ENCODE results near the gene TSC22D1.

Gene TSC22D1

GRCh38 chr13:44449999-44450821 is 125.9 kb downstream of the TSC22D1 start:
- DNase-seq: no peak

- no peak for DNase-seq
Observed at GRCh38 chr13:44448875-44449274, 127.3 kb downstream of the TSC22D1 start.

- DNase-seq: no peak
Observed at GRCh38 chr13:44448373-44448772, 127.8 kb downstream of the TSC22D1 start.

GRCh38 chr13:44447783-44448321 is 128.3 kb downstream of the TSC22D1 start:
- no peak for DNase-seq

- no peak for DNase-seq
Observed at GRCh38 chr13:44440046-44440608, 136.0 kb downstream of the TSC22D1 start.

- no peak for DNase-seq
Observed at GRCh38 chr13:44439452-44440024, 136.6 kb downstream of the TSC22D1 start.

- DNase-seq: no peak
Observed at GRCh38 chr13:44438234-44438579, 137.9 kb downstream of the TSC22D1 start.

GRCh38 chr13:44437356-44438233 is 138.5 kb downstream of the TSC22D1 start:
- DNase-seq: peak; percentile 33 to 77

- peak; percentile 95 to 99 for DNase-seq
Observed at GRCh38 chr13:44436589-44437337, 139.4 kb downstream of the TSC22D1 start.

GRCh38 chr13:44435919-44436510 is 140.1 kb downstream of the TSC22D1 start:
- no peak for DNase-seq

- DNase-seq: peak; percentile 99 to 100
Observed at GRCh38 chr13:44435142-44435918, 140.8 kb downstream of the TSC22D1 start.

- DNase-seq: no peak
Observed at GRCh38 chr13:44434766-44435141, 141.4 kb downstream of the TSC22D1 start.

GRCh38 chr13:44433863-44434765 is 142.0 kb downstream of the TSC22D1 start:
- DNase-seq: no peak

GRCh38 chr13:44432650-44433049 is 143.5 kb downstream of the TSC22D1 start:
- no peak for DNase-seq

- peak; percentile 54 to 87 for DNase-seq
Observed at GRCh38 chr13:44431150-44431549, 145.0 kb downstream of the TSC22D1 start.

- no peak for DNase-seq
Observed at GRCh38 chr13:44429311-44429710, 146.8 kb downstream of the TSC22D1 start.

GRCh38 chr13:44426461-44426860 is 149.7 kb downstream of the TSC22D1 start:
- DNase-seq: no peak

GRCh38 chr13:44425815-44426078 is 150.4 kb downstream of the TSC22D1 start:
- no peak for DNase-seq

- DNase-seq: peak; percentile 78 to 89
Observed at GRCh38 chr13:44425041-44425814, 150.9 kb downstream of the TSC22D1 start.

All from NCI-H526 (cell line).